HepG2 (cell line): ENCODE measurements around the gene OS9.

Source experiments
- GTF3A ChIP-seq: sonication (generic); formaldehyde crosslinking; conservative IDR thresholded peaks from 2 replicates; pipeline ENCODE4 v1.4.0; 2020; ENCODE audit warnings: mild to moderate bottlenecking, missing genetic modification reagents
- KDM1A ChIP-seq: IDR thresholded peaks from 2 replicates; pipeline ENCODE4 v1.6.1; 2016; ENCODE audit warnings: missing compliant biosample characterization
- NBN ChIP-seq: fragments of 450-650 bp; conservative IDR thresholded peaks from 2 replicates; pipeline ENCODE4 v1.6.1; 2017
- PHF8 ChIP-seq: sonication (generic); formaldehyde crosslinking; IDR thresholded peaks from 2 replicates; pipeline ENCODE4 v1.5.0; 2020; ENCODE audit warnings: missing genetic modification reagents
- TCF7L2 ChIP-seq: IDR thresholded peaks from 2 replicates; pipeline ENCODE4 v1.6.1; 2011; ENCODE audit warnings: mild to moderate bottlenecking, low read depth, low read length, moderate library complexity
- ZNF660 ChIP-seq: sonication (generic); formaldehyde crosslinking; IDR thresholded peaks from 2 replicates; pipeline ENCODE4 v1.5.1; 2020; ENCODE audit warnings: mild to moderate bottlenecking, low read depth, missing genetic modification reagents, borderline replicate concordance
- ZNF7 ChIP-seq: IDR thresholded peaks from 2 replicates; pipeline ENCODE4 v1.6.1; 2016; ENCODE audit warnings: missing biosample characterization, missing genetic modification reagents
- TF ChIP-seq, protein P1 (sequence below): sonication (generic); formaldehyde crosslinking; IDR thresholded peaks from 2 replicates; pipeline ENCODE4 v1.4.0; 2020; ENCODE audit warnings: mild to moderate bottlenecking, missing genetic modification reagents
- TF ChIP-seq, protein P2 (sequence below): sonication (generic); formaldehyde crosslinking; IDR thresholded peaks from 2 replicates; pipeline ENCODE4 v1.5.0; 2020; ENCODE audit warnings: mild to moderate bottlenecking, missing genetic modification reagents, moderate library complexity

DNA sequence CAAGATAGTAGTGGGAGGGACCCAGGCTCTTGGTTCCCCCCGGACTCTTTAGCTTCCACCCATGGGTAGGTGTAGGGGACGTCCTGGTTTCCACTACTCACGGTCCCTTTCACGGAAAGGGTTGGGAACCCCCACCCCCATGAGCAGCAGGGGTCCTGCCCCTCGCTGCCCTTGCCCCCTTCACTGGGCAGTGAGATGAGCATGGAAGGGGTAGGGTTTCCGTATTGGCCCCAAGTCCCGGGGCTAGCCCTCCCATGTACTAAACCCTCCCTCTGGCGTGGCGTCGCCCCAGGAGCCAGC is 31.9 kb downstream of the OS9 start:
- no peak for TF ChIP-seq TCF7L2
- TF ChIP-seq ZNF660 (CRISPR knock-in tag) = no peak
- TF ChIP-seq, protein P1, sequence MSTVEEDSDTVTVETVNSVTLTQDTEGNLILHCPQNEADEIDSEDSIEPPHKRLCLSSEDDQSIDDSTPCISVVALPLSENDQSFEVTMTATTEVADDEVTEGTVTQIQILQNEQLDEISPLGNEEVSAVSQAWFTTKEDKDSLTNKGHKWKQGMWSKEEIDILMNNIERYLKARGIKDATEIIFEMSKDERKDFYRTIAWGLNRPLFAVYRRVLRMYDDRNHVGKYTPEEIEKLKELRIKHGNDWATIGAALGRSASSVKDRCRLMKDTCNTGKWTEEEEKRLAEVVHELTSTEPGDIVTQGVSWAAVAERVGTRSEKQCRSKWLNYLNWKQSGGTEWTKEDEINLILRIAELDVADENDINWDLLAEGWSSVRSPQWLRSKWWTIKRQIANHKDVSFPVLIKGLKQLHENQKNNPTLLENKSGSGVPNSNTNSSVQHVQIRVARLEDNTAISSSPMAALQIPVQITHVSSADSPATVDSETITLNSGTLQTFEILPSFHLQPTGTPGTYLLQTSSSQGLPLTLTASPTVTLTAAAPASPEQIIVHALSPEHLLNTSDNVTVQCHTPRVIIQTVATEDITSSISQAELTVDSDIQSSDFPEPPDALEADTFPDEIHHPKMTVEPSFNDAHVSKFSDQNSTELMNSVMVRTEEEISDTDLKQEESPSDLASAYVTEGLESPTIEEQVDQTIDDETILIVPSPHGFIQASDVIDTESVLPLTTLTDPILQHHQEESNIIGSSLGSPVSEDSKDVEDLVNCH (CRISPR knock-in tag) = no peak
- no peak for TF ChIP-seq KDM1A (CRISPR knock-in tag)
- no peak for TF ChIP-seq GTF3A (CRISPR knock-in tag)
- TF ChIP-seq, protein P2, sequence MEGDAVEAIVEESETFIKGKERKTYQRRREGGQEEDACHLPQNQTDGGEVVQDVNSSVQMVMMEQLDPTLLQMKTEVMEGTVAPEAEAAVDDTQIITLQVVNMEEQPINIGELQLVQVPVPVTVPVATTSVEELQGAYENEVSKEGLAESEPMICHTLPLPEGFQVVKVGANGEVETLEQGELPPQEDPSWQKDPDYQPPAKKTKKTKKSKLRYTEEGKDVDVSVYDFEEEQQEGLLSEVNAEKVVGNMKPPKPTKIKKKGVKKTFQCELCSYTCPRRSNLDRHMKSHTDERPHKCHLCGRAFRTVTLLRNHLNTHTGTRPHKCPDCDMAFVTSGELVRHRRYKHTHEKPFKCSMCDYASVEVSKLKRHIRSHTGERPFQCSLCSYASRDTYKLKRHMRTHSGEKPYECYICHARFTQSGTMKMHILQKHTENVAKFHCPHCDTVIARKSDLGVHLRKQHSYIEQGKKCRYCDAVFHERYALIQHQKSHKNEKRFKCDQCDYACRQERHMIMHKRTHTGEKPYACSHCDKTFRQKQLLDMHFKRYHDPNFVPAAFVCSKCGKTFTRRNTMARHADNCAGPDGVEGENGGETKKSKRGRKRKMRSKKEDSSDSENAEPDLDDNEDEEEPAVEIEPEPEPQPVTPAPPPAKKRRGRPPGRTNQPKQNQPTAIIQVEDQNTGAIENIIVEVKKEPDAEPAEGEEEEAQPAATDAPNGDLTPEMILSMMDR = no peak
- no peak for TF ChIP-seq PHF8 (CRISPR knock-in tag)
- no peak for TF ChIP-seq ZNF7 (CRISPR knock-in tag)
- no peak for TF ChIP-seq NBN
